Mesothelial cell of epicardium (in vitro differentiated cells): ENCODE measurements around the gene ELMOD1. TPM values are rescaled to one million over a fixed set of nuclear protein-coding genes. Genes with fewer than 3 reads are reported as not detected.

Experiments
- DNase-seq, 2 experiments: peaks; one replicate each; pipeline ENCODE4 v3.0.0; 2021; ENCODE audit warnings: low spot score in 2 of 2; ENCODE audit not compliant: unreplicated experiment in 2 of 2
- H3K27ac Mint-ChIP-seq: 2 replicates; pipeline ENCODE4 v1.8.0; 2021; ENCODE audit warnings: mixed read lengths
- H3K27me3 Mint-ChIP-seq: 2 replicates; pipeline ENCODE4 v1.8.0; 2021; ENCODE audit warnings: low read depth, mixed read lengths
- H3K36me3 Mint-ChIP-seq: 2 replicates; pipeline ENCODE4 v1.8.0; 2021; ENCODE audit warnings: mixed read lengths
- H3K4me1 Mint-ChIP-seq: 2 replicates; pipeline ENCODE4 v1.8.0; 2021; ENCODE audit warnings: mixed read lengths
- H3K4me3 Mint-ChIP-seq: 2 replicates; pipeline ENCODE4 v1.8.0; 2021; ENCODE audit warnings: mild to moderate bottlenecking, moderate library complexity, mixed read lengths
- H3K9me3 Mint-ChIP-seq: 2 replicates; pipeline ENCODE4 v1.8.0; 2021; ENCODE audit warnings: mixed read lengths
- CTCF ChIP-seq: fragments of 200-600 bp; sonication (generic); IDR thresholded peaks from one replicate; pipeline ENCODE4 v1.5.0; 2021; ENCODE audit warnings: antibody characterized with exemption; ENCODE audit not compliant: unreplicated experiment
- total RNA-seq: library from RNA; stranded (reverse); gene quantifications from 3 replicates; pipeline ENCODE4 v1.2.1, GENCODE V29; 2021

Gene ELMOD1
- total RNA-seq, 1 donor from 2014 or later = 0.69 TPM

DNA sequence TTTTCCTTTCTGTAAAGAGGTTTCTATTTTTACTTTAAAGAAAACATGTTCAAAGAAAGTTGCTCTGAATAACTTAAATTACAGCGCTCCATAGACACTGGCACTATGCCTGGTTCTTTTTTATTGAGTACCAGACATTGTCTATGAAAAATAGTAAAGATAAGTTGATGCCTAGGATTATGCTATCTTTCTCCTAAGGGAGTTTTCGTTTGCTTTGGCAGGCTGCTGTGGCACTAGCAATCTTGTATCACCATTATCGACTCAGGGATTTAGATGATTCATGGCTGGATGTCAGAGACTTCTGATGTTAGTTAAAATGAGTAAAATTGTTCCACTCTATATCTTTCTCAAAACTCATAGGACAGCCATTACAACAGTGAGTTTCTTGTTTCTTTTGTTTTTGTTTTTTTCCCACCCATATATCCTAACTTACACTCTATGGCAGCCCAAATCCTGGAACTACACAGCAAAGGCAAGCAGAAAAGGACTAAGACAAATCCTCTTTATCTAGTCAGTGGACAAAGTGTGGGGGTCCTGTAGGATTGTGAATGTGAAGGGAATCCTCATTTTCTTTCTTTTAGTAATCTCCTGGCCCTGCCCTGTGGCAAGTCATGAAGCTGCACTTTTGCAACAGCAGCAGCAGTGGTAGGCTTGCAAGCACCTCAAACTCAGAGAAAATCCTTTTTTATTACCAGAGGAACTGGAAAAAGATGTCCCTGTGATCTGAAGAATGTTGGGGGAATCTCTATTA, 100.2 kb downstream of the ELMOD1 start:
- DNase-seq = no peak
- peaks cover 16% of the 10 kb centered on the region for H3K4me1 Mint-ChIP-seq
- TF ChIP-seq CTCF = no peak
- peaks cover 4% of the 10 kb centered on the region for H3K36me3 Mint-ChIP-seq
- peaks cover 17% of the 10 kb centered on the region for H3K9me3 Mint-ChIP-seq
- no peak overlapping the region for H3K4me3 Mint-ChIP-seq
- H3K27ac Mint-ChIP-seq = peak overlapping the region; percentile 86
- peaks cover 10% of the 10 kb centered on the region for H3K27me3 Mint-ChIP-seq

- Mint-ChIP-seq H3K4me1 (peaks cover 20% of the 10 kb centered on the region), H3K27me3 (peaks cover 2% of the 10 kb centered on the region), H3K27ac (no peak overlapping the region), H3K36me3 (peaks cover 4% of the 10 kb centered on the region), H3K4me3 (no peak overlapping the region), H3K9me3 (peaks cover 17% of the 10 kb centered on the region)
- TF ChIP-seq CTCF = no peak
- no peak for DNase-seq
Observed at GRCh38 chr11:107695446-107695845, 104.5 kb downstream of the ELMOD1 start.

DNA sequence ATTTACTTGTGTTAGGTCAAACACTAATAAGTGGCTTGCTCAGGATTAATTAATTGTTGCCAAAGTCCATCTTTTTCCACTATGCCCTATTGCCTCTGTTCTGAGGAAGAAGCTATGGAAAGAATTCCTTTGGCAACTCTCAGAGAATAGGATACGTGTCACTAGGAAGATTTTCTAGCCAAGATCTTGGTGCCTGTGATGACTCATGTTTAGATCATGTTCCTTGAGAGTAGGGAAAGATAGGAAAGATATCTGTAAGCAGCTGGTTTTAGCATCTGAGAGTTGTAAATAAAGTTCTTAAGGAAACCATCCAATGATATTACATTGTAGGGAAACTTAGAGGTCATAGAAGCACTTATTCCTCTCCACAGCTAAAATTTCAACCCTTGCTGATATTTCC, 105.2 kb downstream of the ELMOD1 start:
- no peak for DNase-seq
- Mint-ChIP-seq H3K4me3 (no peak overlapping the region), H3K27me3 (peaks cover 2% of the 10 kb centered on the region), H3K9me3 (peaks cover 17% of the 10 kb centered on the region), H3K27ac (no peak overlapping the region), H3K36me3 (peaks cover 4% of the 10 kb centered on the region), H3K4me1 (peaks cover 19% of the 10 kb centered on the region)
- no peak for TF ChIP-seq CTCF

GRCh38 chr11:107697291-107697690, 106.3 kb downstream of the ELMOD1 start:
- Mint-ChIP-seq H3K36me3 (peaks cover 2% of the 10 kb centered on the region), H3K9me3 (peaks cover 15% of the 10 kb centered on the region), H3K27me3 (peaks cover 4% of the 10 kb centered on the region), H3K27ac (no peak overlapping the region), H3K4me1 (peaks cover 13% of the 10 kb centered on the region), H3K4me3 (no peak overlapping the region)
- no peak for DNase-seq
- no peak for TF ChIP-seq CTCF

GRCh38 chr11:107699371-107700285, 108.7 kb downstream of the ELMOD1 start:
- no peak for DNase-seq
- Mint-ChIP-seq H3K27me3 (peaks cover 5% of the 10 kb centered on the region), H3K9me3 (peaks cover under 1% of the 10 kb centered on the region), H3K4me3 (no peak overlapping the region), H3K4me1 (peaks cover 14% of the 10 kb centered on the region), H3K27ac (no peak overlapping the region), H3K36me3 (no peaks in the 10 kb centered on the region)
- no peak for TF ChIP-seq CTCF
